Measurements from ENCODE around the gene PHGDH.
A peak's percentile ranks its signal among the peaks of the same experiment; 100 is the strongest.

PHGDH gene

DNA sequence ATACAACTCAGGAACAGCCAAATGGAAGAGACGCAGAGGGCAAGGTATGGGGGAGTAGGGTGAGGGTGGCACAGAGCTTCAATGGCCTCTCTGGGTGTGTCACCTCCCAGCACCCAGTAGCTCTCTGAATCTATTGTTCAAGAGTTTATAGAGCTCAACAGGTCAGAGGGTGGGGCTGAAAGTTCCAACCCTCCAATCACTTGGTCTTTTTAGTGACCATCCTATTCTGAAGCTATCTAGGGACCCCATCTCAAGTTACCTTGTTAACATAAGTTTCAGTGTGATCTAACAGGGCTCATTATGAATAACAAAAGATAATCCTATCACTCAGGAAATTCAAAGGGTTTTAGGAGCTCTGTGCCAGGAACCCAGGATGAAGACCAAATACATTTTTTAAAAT, 32.5 kb upstream of the PHGDH start:
- Mint-ChIP-seq H3K9me3 (no peaks in the 10 kb centered on the region), H3K4me3 (no peak overlapping the region), H3K27ac (no peak overlapping the region), H3K36me3 (ENCODE audit: low read depth) (no peaks in the 10 kb centered on the region), H3K4me1 (peaks cover 18% of the 10 kb centered on the region), H3K27me3 (ENCODE audit: low read depth, poor library complexity) (peaks cover 3% of the 10 kb centered on the region)
- TF ChIP-seq, protein P1, sequence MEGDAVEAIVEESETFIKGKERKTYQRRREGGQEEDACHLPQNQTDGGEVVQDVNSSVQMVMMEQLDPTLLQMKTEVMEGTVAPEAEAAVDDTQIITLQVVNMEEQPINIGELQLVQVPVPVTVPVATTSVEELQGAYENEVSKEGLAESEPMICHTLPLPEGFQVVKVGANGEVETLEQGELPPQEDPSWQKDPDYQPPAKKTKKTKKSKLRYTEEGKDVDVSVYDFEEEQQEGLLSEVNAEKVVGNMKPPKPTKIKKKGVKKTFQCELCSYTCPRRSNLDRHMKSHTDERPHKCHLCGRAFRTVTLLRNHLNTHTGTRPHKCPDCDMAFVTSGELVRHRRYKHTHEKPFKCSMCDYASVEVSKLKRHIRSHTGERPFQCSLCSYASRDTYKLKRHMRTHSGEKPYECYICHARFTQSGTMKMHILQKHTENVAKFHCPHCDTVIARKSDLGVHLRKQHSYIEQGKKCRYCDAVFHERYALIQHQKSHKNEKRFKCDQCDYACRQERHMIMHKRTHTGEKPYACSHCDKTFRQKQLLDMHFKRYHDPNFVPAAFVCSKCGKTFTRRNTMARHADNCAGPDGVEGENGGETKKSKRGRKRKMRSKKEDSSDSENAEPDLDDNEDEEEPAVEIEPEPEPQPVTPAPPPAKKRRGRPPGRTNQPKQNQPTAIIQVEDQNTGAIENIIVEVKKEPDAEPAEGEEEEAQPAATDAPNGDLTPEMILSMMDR (IDR thresholded peaks at IDR 0.05): no peak
- DNase-seq: no peak

DNA sequence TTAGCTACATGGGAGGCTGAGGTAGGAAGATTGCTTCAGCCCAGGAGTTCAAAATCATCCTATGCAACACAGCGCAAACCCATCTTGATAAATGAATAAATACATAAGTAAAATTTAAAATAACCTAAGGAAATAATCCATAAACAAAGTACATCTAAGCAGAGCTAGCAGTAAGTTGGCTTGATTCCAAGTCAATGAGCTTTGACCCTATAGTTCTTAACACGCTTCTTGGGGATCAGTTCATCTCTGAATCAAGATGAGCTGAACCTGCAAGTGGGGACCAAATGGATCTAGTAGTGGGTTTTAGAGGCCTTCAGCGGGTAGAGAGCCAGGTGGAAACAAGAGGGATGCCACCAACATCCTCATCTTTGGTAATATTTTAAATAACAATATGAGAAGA, 31.5 kb upstream of the PHGDH start:
- Mint-ChIP-seq H3K9me3 (no peaks in the 10 kb centered on the region), H3K4me1 (peaks cover 13% of the 10 kb centered on the region), H3K27ac (no peak overlapping the region), H3K36me3 (ENCODE audit: low read depth) (no peaks in the 10 kb centered on the region), H3K4me3 (no peak overlapping the region), H3K27me3 (ENCODE audit: low read depth, poor library complexity) (peaks cover 3% of the 10 kb centered on the region)
- TF ChIP-seq, protein P1 (IDR thresholded peaks at IDR 0.05): no peak
- no peak for DNase-seq

DNA sequence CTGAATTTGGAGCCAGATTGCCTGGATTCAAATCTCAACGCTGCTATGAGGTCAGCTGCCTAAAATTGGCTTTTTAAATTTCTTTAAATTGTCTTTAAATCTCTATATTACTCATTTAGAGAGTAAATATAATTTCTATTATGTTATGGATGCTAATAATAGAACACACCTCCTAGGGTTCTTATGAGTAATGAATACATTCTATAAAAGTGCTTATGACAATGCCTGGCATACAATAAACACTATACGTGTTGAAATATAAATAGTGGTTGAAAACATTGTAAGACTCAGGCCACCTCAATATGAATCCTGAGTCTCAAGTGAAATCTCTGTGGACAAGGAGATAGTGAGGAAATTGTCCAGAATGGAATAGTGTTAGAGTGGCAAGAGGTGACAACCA, 31.0 kb upstream of the PHGDH start:
- Mint-ChIP-seq H3K36me3 (ENCODE audit: low read depth) (no peaks in the 10 kb centered on the region), H3K27ac (no peak overlapping the region), H3K4me1 (peaks cover 7% of the 10 kb centered on the region)

DNA sequence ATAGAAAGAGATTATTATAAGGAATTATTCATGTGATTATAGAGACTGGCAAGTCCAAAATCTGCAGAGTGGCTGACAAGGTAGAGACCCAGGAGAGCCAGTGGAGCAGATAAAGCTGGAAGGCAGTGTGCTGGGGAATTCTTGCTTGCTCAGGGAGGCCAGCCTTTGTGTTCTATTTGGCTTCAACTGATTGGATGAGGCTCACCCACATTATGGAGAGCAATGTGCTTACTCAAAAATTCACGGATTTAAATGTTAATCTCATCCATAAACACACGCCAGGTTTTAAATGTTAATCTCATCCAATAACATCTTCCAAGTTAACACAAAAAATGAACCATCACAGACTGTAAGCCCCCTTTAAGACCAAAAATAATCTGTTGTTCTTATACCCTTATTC, 30.2 kb upstream of the PHGDH start:
- peaks cover 2% of the 10 kb centered on the region for H3K4me1 Mint-ChIP-seq
- no peak for DNase-seq
- TF ChIP-seq, protein P1 (IDR thresholded peaks at IDR 0.05): no peak
- no peak overlapping the region for H3K4me3 Mint-ChIP-seq
- no peak overlapping the region for H3K27ac Mint-ChIP-seq
- H3K36me3 Mint-ChIP-seq (ENCODE audit: low read depth): no peaks in the 10 kb centered on the region
- peaks cover 3% of the 10 kb centered on the region for H3K27me3 Mint-ChIP-seq (ENCODE audit: low read depth, poor library complexity)
- H3K9me3 Mint-ChIP-seq: no peaks in the 10 kb centered on the region

More for the DNA sequence above, 31.0 kb upstream of the PHGDH start:
- DNase-seq: no peak
- Mint-ChIP-seq H3K9me3 (no peaks in the 10 kb centered on the region), H3K4me3 (no peak overlapping the region), H3K27me3 (ENCODE audit: low read depth, poor library complexity) (peaks cover 3% of the 10 kb centered on the region)
- TF ChIP-seq, protein P1 (IDR thresholded peaks at IDR 0.05): no peak

DNA sequence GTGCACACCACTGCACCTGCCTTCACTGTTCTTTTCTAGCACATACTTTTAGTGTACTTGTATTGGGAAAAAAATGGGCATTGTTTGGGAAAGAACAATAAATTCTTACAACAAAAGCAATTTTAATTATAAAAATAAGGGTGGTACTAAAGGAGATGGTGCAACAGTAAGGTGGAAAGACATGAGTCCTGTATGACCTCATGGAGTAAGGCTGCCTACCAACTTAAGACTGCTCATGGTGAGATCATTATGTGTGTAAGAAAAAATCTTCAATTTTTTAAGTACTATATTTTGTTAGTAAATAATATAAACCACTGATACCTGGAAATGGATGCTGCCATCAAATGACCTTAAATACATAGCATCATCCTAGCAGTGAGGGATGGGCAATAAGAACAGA, 29.6 kb upstream of the PHGDH start:
- TF ChIP-seq, protein P1 (IDR thresholded peaks at IDR 0.05): no peak
- peaks cover 3% of the 10 kb centered on the region for H3K27me3 Mint-ChIP-seq (ENCODE audit: low read depth, poor library complexity)
- no peak overlapping the region for H3K4me3 Mint-ChIP-seq
- no peak for DNase-seq
- H3K27ac Mint-ChIP-seq: no peak overlapping the region
- no peaks in the 10 kb centered on the region for H3K36me3 Mint-ChIP-seq (ENCODE audit: low read depth)
- no peaks in the 10 kb centered on the region for H3K9me3 Mint-ChIP-seq
- no peaks in the 10 kb centered on the region for H3K4me1 Mint-ChIP-seq

DNA sequence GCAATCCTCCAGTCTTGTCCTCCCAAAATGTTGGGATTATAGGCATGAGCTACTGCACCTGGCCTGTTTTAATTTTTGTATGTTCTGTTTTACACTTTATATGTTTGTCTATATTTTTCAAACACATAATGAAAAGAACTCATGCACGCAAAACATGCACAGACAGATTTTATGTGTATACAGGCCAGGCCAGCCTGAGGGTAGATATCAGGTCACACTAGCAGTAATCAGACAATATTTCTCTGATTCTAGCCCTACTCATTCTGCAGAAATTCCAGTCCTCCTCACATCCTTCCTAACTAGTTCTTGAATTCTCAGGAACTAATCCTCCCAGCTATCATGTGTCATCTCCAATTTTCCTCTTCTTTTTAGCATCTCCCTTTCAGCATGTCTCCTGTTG, 27.8 kb upstream of the PHGDH start:
- TF ChIP-seq, protein P1 (IDR thresholded peaks at IDR 0.05): no peak
- Mint-ChIP-seq H3K27me3 (ENCODE audit: low read depth, poor library complexity) (no peaks in the 10 kb centered on the region), H3K9me3 (no peaks in the 10 kb centered on the region), H3K36me3 (ENCODE audit: low read depth) (no peaks in the 10 kb centered on the region), H3K4me1 (no peaks in the 10 kb centered on the region), H3K4me3 (no peak overlapping the region), H3K27ac (peak overlapping the region; percentile 0)
- DNase-seq: no peak

Data from nephron progenitor cell (in vitro differentiated cells).